OCI-M1 (cell line): ENCODE results near the gene IL32.

Experiments
- DNase-seq: peaks from one replicate; lab custom pipeline; 2025; lab: John Stamatoyannopoulos, UW

Gene IL32

DNA sequence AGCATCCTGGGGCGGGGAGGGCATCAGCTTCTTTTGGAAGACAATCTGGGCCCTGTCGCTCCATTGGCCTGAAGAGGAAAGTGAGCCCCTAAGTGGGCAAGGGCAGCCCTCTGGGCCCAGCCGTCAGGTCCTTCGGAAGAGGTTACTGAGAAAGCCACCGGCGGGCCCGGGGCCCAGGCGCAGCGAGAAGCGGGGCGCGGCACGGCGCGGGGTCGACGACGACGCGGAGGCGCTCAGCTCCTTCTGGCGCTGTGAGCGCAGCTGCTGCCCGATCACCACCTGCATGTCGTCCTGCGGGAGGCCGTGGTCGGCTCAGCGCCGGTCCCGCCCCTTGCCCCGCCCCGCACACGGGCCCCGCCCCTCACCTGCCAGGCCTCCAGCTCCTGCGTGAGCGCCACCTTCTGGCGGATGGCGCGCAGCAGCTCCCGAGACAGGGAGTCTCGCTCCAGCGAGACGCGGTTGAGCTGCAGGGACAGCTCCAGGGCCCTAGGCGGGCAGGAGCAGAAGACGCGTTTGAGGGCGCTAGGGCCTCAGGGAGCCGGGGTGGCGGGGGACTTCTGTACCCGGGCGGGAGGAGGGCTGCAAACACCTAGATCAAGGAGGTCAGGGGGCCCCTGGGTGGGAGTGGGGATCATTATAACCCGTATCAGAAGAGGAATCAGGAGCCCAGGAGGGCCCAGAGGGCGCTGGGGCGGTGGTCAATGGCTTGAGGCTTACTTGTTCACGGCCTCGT lies 37.3 kb upstream of the IL32 start:
- DNase-seq = peak; percentile 87

DNA sequence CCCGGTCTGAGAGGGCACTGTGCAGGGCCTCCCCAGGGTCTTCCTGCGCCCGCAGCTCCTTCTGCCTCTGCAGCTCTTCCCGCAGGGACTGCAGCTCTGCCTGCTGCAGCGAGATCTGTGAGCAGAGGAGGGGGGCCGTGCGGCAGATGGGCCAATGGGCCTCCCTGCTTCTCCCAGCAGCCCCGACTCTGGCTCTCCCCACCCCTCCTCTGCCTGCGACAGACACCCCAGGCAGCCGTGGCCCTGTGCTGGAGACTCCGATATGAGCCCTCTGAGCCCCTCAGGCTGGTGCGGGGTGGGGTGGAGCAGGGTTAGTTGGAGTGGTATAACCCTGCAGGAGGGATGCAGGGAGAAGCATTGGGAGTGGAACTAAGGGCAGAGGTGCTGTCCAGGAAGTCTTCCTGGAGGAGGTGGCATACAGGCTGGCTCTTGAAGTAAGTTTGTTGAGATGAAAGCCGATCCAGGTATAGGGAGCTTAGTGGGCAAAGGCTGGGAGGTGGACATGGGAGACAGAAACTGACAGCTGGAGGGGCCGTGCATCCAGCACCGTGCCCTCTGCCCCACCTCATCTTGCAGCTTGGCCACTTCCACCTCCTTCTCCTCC lies 36.6 kb upstream of the IL32 start:
- DNase-seq = no peak

DNA sequence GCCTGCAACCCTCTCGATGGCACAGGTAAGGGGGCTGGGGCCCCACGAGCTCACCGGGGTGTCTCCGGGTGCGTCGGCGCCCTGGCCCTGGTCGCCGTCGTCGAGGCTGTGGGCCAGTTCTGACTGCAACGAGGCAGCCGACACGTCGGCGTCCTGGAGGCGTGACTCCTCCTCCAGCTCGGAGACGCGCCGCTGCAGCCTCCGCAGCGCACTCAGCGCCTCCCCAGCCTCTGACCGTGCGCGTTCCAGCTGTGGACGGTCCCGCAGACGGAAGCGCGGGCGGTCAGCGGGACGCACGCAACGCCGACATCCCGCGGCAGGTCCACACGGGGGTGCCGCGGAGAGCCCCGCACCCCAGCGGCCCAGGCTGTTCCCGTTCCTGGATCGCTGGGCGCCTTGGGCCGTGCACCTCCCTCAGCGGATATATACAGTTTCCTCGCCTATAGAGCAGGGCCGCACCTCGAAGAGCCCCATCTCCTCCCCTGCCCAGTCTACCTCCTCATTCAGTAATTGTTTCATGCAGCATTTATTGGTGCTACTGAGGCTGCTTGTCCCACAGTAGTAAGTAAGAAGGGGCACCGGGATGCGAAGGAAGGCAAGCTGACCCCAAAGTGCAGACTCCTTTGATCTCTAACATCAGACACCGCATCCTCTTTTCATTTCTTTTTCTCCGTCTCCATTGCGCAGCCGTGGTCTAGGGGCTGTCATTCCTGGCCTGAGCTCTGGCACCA lies 35.8 kb upstream of the IL32 start:
- DNase-seq = no peak

DNA sequence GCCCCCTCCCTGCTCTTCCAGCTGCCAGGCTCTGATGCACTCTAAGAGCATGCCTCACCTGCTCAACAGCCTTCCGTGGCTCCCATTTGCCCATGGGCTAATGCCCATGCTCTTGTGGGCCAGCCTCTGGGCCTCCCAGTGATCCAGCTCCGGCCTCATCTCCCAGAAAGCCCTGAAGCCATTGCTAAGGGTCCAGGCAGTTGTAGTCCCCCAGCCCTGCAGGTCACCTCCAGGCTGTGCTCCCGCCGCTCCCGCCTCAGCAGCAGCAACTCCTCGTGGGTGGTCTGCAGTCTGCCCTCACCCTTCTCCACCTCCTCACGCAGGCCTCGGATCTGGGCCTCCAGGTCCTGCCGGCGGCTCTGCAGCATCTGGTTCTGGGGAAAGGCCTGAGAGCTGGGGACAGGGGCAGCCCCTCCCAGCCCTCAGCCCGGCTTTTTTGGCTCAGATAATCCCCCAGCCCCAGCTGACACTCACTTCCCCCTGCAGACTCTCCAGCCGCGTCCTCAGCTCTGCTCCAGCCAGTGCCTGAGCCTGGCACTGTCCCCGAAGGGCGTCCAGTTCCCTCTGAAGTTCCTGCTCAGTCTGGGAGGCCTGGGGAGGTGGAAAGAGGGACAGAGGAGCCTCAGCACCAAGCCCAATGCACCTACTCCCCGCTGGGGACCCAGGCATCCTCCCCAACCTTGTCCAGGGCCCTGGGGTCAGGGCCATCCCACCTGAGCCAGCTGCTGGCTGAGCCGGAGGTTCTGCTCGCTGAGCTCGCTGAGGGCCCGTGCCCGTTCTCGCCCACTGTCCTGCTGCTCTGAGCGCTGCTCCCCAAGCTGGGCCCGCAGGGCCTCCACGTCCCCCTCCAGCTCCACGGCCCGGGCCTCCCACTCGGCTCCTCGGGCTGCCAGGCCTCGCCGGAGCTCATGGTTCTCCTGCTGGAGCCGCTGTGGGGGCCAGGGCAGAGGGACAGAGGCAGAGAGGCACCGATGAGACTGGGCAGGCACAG lies 34.9 kb upstream of the IL32 start:
- no peak for DNase-seq

DNA sequence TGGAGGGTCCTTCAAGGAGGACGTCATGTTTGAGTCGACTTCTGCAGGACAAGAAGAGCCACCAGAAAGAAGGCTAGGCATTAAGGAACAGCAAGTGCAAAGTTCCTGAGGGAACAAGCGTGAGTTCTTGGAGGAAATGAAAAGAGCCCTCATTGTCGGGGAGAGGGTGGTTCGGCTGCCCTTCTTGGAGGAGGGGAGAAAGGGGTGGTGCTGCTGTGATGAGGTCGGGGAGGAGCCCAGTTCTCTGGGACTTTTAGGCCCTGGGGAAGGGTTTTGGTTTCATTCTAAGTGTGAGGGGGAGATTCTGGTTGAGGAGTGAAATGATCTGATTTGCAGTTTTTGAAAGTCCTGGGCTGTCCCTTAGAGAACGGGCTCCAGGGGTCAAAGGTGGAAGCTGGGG lies 32.8 kb upstream of the IL32 start:
- no peak for DNase-seq

DNA sequence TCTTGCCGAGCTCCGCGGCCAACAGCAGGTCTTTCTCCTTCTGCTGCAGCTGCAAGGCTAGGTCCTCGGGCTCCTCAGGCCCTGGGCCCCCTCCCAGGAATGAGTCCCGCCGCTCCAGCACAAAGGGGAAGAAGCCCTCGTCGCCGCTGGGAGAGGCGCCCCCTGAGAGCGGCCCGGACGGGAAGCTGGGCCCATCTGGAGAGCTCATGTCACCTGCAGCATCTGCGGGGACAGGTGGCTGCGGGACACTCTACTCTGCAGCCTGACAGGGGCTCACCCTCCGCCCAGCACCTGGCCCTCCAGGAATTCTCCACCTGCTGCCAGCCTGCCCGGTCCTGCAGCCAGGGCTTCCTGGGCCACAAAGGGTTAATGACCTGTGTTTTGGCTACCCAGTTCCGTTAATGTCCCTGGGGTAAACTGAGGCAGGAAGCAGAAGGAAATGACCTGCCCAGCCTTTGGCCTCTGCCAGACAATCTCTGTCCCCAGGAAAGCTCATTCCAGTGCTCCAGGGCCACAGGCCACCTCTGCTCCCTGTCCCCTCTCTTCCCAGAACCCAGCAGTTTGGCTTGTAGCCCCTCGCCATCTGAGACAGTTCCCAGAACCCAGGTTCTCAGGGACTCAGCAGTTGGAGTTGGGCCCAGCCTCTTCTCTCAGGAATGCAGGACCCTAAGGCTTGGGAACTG lies 30.0 kb upstream of the IL32 start:
- no peak for DNase-seq

DNA sequence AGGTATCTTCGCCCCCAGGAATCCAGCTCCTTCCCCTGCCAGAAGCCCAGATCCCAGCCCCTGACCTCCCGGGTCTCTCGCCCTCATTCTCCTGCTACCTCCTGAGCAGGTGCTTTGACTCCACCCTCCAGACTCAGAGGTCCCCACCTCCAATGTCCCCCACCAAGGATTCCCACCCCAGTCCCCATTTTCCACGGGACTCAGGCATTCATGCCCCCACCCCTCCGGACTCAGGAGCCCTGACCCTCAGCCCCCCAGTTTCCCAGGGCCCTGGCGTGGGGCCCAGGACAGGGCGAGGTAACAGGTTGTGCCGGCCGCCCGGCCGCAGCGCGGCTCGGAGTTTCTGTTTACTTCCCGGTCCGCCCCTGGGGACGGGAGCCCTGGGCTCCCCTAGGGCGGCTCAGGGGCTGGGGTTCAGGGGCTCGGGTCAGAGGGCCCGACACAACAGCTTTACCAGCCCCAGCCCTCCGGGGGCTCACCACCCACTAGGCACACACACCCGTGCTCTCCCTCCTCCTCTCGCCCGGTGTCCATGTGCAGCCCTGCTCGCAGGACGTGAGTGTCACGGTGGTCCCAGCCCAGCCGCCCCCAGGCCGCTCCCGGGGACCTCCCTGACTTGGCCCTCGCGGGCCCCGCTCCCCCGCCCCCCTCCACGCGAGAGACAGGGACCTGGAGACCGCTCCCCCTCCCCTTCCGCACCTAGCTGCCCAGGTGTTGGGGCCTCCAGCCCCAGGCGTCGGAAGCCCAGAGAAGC lies 29.3 kb upstream of the IL32 start:
- DNase-seq = no peak

DNA sequence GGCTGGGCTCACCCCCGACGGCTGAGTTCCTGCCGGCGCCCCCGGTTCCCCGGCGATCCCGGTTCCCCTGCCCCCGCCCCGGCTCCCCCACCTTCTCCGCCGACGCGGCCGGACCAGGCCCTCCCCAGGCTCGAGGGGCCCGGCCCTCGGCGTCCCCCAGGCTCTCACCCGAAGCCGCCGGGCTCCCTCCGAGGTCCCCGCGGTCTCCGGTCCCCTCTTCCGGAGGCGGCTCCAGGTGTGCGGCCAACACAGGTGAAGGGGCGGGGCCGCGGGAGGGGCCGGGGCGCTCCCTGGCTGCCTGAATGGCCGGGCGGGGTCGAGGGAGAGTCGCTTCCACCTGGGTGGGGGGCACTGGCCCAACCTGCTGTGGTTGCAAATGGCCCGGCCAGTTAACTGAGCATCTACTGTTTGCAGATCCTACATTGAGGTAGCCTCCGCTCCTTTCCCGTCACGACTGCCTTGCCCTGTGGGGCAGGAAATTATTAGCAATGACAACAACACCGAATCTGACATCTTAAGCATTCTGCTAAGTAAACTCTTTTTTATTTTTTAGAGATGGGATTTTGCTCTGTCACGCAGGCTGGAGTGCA lies 28.6 kb upstream of the IL32 start, which contains the start of gene BICDL2:
BICDL2 (minus strand) TSS at position 219 of the 590 bp plus-strand sequence. CDS start 1,448 bp downstream, outside the sequence.
- no peak for DNase-seq

DNA sequence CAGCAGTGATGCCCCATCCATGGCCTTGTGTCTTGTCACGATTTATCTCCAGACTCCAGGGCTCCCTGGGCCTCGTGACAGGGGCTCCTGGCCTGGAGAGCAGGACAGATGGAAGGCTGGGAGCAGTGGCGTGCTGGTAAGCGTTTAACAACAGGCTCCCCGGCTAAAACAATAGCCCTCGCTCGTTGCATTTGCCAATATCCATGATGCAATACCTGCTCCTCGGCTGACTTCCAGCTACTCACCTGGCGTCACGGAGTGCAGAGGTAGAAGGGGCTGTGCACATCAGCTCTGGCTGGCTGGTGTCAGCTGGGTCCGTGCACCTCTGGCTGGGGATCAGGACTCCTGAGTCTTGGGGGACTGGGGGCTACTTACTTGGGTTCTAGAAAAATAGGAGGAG lies 27.2 kb upstream of the IL32 start:
- no peak for DNase-seq

DNA sequence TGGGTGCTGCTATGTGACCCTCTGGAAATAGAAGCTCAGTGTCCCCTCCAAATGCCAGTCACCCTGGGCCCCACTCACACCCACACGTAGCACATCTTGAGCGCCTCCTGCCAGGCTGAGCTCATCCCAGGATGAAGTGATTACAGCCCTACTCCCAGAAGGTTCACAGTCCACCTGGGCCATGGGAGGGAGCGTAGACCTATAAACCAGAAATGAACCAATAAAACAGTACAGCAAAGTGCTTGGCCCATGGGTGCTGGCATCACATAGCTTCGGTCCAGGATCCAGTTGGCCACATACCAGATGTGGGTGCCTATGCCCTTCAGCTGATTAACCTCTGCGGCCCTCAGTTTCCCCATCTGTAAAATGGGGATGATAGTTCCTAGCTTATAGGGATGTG lies 26.5 kb upstream of the IL32 start:
- no peak for DNase-seq

DNA sequence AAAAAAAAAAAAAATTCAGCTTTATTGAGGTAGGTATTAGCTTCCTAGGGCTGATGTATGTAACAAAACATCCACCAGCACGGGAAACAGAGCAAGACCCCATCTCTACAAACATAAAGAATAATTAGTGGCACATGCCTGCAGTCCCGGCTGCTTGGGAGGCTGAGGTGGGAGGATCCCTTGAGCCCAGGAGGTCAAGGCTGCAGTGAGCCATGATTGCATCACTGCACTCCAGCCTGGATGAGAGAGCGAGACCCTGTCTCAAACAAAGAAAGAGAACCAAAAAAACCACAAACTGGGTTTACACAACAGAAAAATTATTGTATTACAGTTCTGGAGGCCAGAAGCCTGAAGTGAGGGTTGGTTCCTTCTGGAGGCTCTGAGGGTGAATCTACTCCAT lies 23.1 kb upstream of the IL32 start:
- DNase-seq = no peak

DNA sequence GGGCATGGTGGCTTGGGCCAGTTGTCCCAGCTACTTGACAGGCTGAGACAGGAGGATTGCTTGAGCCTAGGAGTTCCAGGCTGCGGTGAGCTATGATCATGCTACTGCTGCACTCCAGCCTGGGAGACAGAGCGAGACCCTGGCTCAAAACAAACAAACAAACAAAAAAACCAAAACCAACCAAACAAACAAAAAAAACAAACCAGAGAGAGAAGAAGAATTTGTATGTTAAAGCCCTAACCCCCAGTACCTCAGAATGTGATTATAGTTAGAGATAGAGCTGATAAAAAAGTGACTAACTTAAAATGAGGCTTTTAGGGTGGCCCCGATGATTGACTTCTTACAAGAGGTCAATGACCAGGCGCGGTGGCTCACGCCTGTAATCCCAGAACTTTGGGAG lies 20.7 kb upstream of the IL32 start:
- no peak for DNase-seq

DNA sequence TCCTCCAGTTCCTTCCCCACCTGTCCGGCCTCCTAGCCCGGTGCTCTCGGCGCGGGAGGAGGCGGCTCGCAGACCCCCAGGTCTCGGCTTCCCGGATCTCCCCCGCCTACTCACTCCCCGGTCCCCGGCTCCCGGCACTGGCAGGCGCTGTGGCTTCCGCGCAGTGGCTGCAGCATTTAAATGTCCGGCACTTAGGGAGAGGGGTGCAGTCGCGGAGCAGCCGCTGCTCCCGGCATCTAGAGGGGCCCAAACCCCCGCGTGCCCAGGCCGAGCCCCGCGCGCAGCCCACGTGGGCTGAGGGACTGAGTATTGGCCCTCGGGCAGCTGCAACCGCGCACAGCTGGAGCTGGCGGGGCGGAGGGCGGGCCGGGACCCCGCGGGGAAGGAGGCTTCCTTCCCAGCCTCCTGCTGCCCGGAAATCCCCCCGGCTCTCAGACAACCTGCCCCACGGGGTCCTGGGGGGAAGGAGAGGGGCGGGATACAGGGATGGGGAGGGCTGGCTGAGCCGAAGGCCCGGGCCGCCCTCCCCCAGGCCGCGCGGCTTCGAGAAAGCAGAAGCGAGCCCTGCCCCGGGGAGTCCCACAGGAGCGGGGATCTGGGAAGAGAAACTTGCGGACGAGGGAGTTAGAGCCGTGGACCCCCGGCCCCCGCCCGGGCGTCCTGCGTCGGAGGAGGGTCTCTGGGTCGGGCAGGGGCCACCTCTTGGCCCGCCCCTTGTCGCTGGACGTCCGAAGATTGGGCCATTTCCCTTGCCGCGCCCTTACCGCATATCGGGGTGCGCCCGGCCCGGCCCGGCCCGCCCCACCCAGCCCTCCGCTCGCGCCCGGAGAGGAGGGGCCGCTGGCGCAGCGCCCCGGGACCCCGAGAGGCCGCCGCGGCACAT lies 19.4 kb upstream of the IL32 start, which contains the start of gene MMP25:
MMP25 (plus strand) TSS at position 804 of the 883 bp plus-strand sequence. CDS start 357 bp downstream, outside the sequence.
- no peak for DNase-seq

DNA sequence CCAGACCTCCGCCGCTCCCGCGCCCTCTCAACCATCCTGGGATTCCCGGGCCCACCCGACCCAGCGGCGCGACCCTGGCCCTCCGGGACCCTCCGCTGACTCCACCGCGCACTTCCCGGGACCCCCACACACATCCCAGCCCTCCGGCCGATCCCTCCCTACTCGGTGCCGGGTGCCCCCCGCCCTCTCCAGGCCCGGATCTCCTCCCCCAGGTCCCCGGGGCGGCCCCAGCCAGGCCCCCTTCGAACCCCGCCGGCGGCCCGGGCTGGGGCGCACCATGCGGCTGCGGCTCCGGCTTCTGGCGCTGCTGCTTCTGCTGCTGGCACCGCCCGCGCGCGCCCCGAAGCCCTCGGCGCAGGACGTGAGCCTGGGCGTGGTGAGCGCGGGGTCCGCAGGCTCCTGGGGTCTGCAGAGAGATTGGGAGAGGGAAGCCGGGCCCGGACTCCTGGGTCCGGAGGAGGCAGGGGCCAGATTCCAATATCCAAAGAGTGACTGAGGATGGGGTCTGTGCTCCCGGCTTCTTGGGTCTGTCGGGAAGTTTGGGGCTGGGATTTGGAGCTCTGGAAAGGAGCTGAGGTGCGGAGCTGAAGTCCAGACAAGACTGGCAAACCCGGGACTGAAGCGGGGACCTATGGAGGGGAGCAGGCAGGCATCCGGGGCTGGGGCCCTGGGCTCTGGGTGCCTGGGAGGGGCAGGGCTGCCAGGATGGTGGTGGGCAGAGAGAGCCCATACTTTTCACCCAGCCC lies 18.6 kb upstream of the IL32 start:
- no peak for DNase-seq

DNA sequence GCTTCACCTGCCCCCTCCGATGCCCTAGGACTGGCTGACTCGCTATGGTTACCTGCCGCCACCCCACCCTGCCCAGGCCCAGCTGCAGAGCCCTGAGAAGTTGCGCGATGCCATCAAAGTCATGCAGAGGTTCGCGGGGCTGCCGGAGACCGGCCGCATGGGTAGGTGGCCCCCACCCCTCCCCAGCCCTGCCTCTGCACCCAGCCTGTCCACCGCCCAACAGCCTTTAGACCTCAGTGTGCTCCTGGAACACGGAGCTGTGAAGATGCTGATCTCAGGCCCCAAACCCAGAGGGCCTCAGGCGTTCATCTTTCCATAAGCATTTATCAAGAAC lies 18.1 kb upstream of the IL32 start:
- DNase-seq = no peak

DNA sequence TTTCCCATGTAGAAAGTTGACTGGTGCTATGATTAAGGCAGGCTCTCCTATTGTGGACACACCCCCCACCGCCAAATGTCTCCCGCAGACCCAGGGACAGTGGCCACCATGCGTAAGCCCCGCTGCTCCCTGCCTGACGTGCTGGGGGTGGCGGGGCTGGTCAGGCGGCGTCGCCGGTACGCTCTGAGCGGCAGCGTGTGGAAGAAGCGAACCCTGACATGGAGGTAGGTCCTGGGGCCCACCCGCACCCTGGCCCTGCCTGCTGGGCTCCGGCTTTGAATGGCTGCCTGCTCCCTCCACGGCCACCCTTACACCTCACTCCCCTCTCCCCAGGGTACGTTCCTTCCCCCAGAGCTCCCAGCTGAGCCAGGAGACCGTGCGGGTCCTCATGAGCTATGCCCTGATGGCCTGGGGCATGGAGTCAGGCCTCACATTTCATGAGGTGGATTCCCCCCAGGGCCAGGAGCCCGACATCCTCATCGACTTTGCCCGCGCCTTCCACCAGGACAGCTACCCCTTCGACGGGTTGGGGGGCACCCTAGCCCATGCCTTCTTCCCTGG lies 15.4 kb upstream of the IL32 start:
- DNase-seq = no peak

DNA sequence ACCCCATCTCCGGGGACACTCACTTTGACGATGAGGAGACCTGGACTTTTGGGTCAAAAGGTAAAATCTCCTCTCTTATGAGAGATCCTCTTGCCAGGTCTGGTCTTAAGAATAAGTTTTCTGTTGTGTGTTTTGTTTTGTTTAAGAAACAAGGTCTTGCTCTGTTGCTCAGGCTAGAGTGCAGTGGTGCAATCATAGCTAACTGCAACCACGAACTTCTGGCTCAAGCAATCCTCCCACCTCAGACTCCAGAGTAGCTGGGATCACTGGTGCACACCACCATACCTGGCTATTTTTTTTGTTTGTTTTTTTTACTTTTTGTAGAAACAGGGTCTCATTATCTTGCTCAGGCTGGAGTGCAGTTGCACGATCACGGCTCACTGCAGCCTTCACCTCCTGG lies 15.0 kb upstream of the IL32 start:
- no peak for DNase-seq

DNA sequence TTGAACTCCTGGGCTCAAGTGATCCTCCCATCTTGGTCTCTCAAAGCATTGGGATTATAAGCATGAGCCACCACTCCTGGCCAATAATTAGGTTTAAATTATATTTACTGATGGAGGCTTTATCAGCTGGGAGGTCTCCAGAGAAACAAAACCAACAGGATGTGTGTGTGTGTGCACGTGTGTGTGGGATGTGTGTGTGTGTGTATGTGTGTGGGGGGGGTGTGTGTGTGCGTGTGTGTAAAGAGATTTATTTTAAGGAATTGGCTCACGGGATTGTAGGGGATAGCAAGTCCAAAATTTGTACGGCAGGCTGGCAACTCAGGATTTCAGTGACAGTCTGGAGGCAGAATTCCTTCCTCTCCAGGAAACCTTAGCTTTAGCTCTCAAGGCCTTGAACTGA lies 14.4 kb upstream of the IL32 start:
- no peak for DNase-seq
